H1 (cell line): ENCODE data around the gene PRMT5. TPM values are rescaled to one million over a fixed set of nuclear protein-coding genes. Genes with fewer than 3 reads are reported as not detected.

ENCODE experiments used
- CTCF ChIA-PET: fragments of 300-600 bp; sonication (Branson Sonifier 250); formaldehyde crosslinking; loops from one replicate; lab custom pipeline; 2021; ENCODE audit not compliant: partially characterized antibody; lab: Charles Lee
- POLR2A ChIA-PET: fragments of 300-600 bp; sonication (Branson Sonifier 250); formaldehyde crosslinking; loops from one replicate; lab custom pipeline; 2021; ENCODE audit warnings: inconsistent platforms; ENCODE audit not compliant: partially characterized antibody; lab: Charles Lee
- DNase-seq, 2 experiments: peaks; one replicate each; pipeline versions ENCODE4 v3.0.0 to v3.0.0-alpha.2; 2010 to 2022; ENCODE audit warnings: low spot score in 2 of 2, low read depth in 1 of 2, mixed read lengths in 1 of 2
- FAIRE-seq: peaks from 2 replicates; lab custom pipeline; 2011; peaks lifted over from hg19 to GRCh38; lab: Jason Lieb, UNC
- H2AFZ ChIP-seq: 2 replicates; pipeline ENCODE4 v1.8.1; 2012; ENCODE audit warnings: low read length, inconsistent platforms
- H2AK5ac ChIP-seq: 2 replicates; pipeline ENCODE4 v1.6.1; 2013; ENCODE audit warnings: low read depth, low read length
- H2BK120ac ChIP-seq: replicated peaks from 2 replicates; pipeline ENCODE3; 2013; ENCODE audit warnings: low read depth, low read length, inconsistent platforms
- H2BK12ac ChIP-seq: 2 replicates; pipeline ENCODE4 v1.6.1; 2013; ENCODE audit warnings: low read depth, low read length
- H2BK15ac ChIP-seq: 2 replicates; pipeline ENCODE4 v1.6.1; 2013; ENCODE audit warnings: low read length
- H2BK20ac ChIP-seq: 2 replicates; pipeline ENCODE4 v1.6.1; 2013; ENCODE audit warnings: low read length
- H2BK5ac ChIP-seq: 2 replicates; pipeline ENCODE4 v1.6.1; 2013; ENCODE audit warnings: low read depth, low read length
- H3K14ac ChIP-seq: 2 replicates; pipeline ENCODE4 v1.6.1; 2013; ENCODE audit warnings: inconsistent platforms; ENCODE audit not compliant: insufficient read length
- H3K18ac ChIP-seq: 2 replicates; pipeline ENCODE4 v1.6.1; 2013; ENCODE audit warnings: low read length; ENCODE audit errors: extremely low read depth
- H3K23ac ChIP-seq: 2 replicates; pipeline ENCODE4 v1.6.1; 2013; ENCODE audit warnings: inconsistent platforms; ENCODE audit not compliant: insufficient read length
- H3K23me2 ChIP-seq: 2 replicates; pipeline ENCODE4 v1.6.1; 2013; ENCODE audit warnings: low read depth, low read length
- H3K27ac ChIP-seq: 2 replicates; pipeline ENCODE4 v1.6.1; 2011; ENCODE audit warnings: low read depth, low read length, inconsistent platforms
- H3K27me3 ChIP-seq, 4 experiments: replicated peaks in 1 of 4; 1 replicate in 1 of 4; 2 replicates in 3 of 4; pipeline versions ENCODE4 v1.6.1 to v1.8.1; 2011 to 2013; ENCODE audit warnings: low read length in 3 of 4, mild to moderate bottlenecking in 3 of 4, inconsistent platforms in 2 of 4, mixed read lengths in 2 of 4, moderate library complexity in 1 of 4; ENCODE audit not compliant: control insufficient read depth in 3 of 4, insufficient read depth in 3 of 4; ENCODE audit errors: extremely low read depth in 1 of 4
- H3K36me3 ChIP-seq, 4 experiments: 2 replicates each; pipeline versions ENCODE4 v1.6.1 to v1.8.1; 2011 to 2013; ENCODE audit warnings: mild to moderate bottlenecking in 4 of 4, low read length in 3 of 4, moderate library complexity in 2 of 4, control low read depth in 1 of 4, inconsistent platforms in 1 of 4; ENCODE audit not compliant: insufficient read depth in 4 of 4, control insufficient read depth in 2 of 4
- H3K4ac ChIP-seq: replicated peaks from 2 replicates; pipeline ENCODE3; 2013; ENCODE audit warnings: low read length, low read depth, mixed read lengths, inconsistent platforms; ENCODE audit not compliant: insufficient read length
- H3K4me1 ChIP-seq, 4 experiments: replicated peaks in 1 of 4; 1 replicate in 1 of 4; 2 replicates in 3 of 4; pipeline versions ENCODE4 v1.6.1 to v1.8.1; 2011 to 2013; ENCODE audit warnings: low read length in 3 of 4, inconsistent platforms in 2 of 4, mixed read lengths in 1 of 4; ENCODE audit not compliant: insufficient read depth in 4 of 4, control insufficient read depth in 3 of 4
- H3K4me2 ChIP-seq, 2 experiments: 2 replicates each; pipeline versions ENCODE4 v1.6.1 to v1.8.1; 2011 to 2013; ENCODE audit warnings: low read depth in 2 of 2, low read length in 2 of 2, control low read depth in 1 of 2, inconsistent platforms in 1 of 2, mild to moderate bottlenecking in 1 of 2; ENCODE audit not compliant: insufficient read depth in 1 of 2
- H3K4me3 ChIP-seq, 4 experiments: fragments of 200-600, 300-600 bp in 1 of 4; sonication (generic), shearing (Covaris generic), sonication (Bioruptor Twin) in 1 of 4; 2 replicates each; pipeline versions ENCODE4 v1.5.1 to v1.8.1; 2011 to 2016; ENCODE audit warnings: low read length in 4 of 4, low read depth in 3 of 4, control low read depth in 2 of 4, inconsistent platforms in 2 of 4, mild to moderate bottlenecking in 2 of 4, mixed read lengths in 1 of 4, moderate library complexity in 1 of 4; ENCODE audit not compliant: insufficient read depth in 2 of 4; ENCODE audit errors: extremely low read depth in 1 of 4
- H3K56ac ChIP-seq: replicated peaks from 2 replicates; pipeline ENCODE3; 2013; ENCODE audit warnings: low read depth, mild to moderate bottlenecking, mixed read lengths, low read length, inconsistent platforms; ENCODE audit not compliant: insufficient read length
- H3K79me1 ChIP-seq: 2 replicates; pipeline ENCODE4 v1.6.1; 2013; ENCODE audit warnings: low read depth, low read length, control low read depth
- H3K79me2 ChIP-seq, 2 experiments: 2 replicates each; pipeline versions ENCODE4 v1.6.1 to v1.8.1; 2012 to 2013; ENCODE audit warnings: low read length in 2 of 2, mild to moderate bottlenecking in 2 of 2, inconsistent platforms in 1 of 2; ENCODE audit not compliant: insufficient read depth in 2 of 2, control insufficient read depth in 1 of 2
- H3K9ac ChIP-seq, 4 experiments: replicated peaks in 1 of 4; 1 replicate in 1 of 4; 2 replicates in 3 of 4; pipeline versions ENCODE4 v1.6.1 to v1.8.1; 2011 to 2013; ENCODE audit warnings: low read depth in 3 of 4, low read length in 3 of 4, control low read depth in 2 of 4, mild to moderate bottlenecking in 2 of 4, moderate library complexity in 2 of 4, inconsistent platforms in 1 of 4; ENCODE audit errors: extremely low read depth in 1 of 4
- H3K9me3 ChIP-seq, 2 experiments: 2 replicates each; pipeline versions ENCODE4 v1.6.1 to v1.8.1; 2012 to 2013; ENCODE audit warnings: mild to moderate bottlenecking in 2 of 2, moderate library complexity in 2 of 2, control low read depth in 1 of 2, inconsistent platforms in 1 of 2, low read depth in 1 of 2, low read length in 1 of 2, mixed read lengths in 1 of 2; ENCODE audit not compliant: insufficient read depth in 2 of 2
- H4K20me1 ChIP-seq, 2 experiments: replicated peaks in 1 of 2; 2 replicates each; pipeline versions ENCODE3 to v1.8.1; 2011 to 2013; ENCODE audit warnings: inconsistent platforms in 2 of 2, low read length in 2 of 2, mild to moderate bottlenecking in 1 of 2; ENCODE audit not compliant: insufficient read depth in 2 of 2, control insufficient read depth in 1 of 2
- H4K5ac ChIP-seq: 2 replicates; pipeline ENCODE4 v1.6.1; 2013; ENCODE audit warnings: low read length, low read depth, mixed read lengths, inconsistent platforms; ENCODE audit not compliant: insufficient read length
- H4K8ac ChIP-seq: 2 replicates; pipeline ENCODE4 v1.8.0; 2013; ENCODE audit warnings: mild to moderate bottlenecking, moderate library complexity, low read length, inconsistent platforms; ENCODE audit not compliant: insufficient read depth; ENCODE audit errors: extremely low read depth
- H4K91ac ChIP-seq: replicated peaks from 2 replicates; pipeline ENCODE3; 2013; ENCODE audit warnings: low read length, mixed read lengths, inconsistent platforms; ENCODE audit not compliant: insufficient read length
- EP300 ChIP-seq, 2 experiments: IDR thresholded peaks; 1 replicate in 1 of 2; 2 replicates in 1 of 2; pipeline ENCODE4 v1.6.1; 2011 to 2012; ENCODE audit warnings: low read depth in 2 of 2, low read length in 2 of 2, mild to moderate bottlenecking in 2 of 2, borderline replicate concordance in 1 of 2, inconsistent platforms in 1 of 2, moderate library complexity in 1 of 2
- NANOG ChIP-seq: IDR thresholded peaks from 2 replicates; pipeline ENCODE4 v1.6.1; 2011; ENCODE audit warnings: low read length, low read depth, mild to moderate bottlenecking, inconsistent platforms; ENCODE audit not compliant: insufficient read depth, poor library complexity, severe bottlenecking
- ZNF274 ChIP-seq: IDR thresholded peaks from 2 replicates; pipeline ENCODE4 v1.7.0; 2012; ENCODE audit warnings: low read length, borderline replicate concordance; ENCODE audit errors: extremely low read depth
- WGBS, 2 experiments: shearing (Covaris generic) in 1 of 2; methylation state at CpG; one replicate each; pipeline versions ENCODE4 v1.1.6 to v1.1.7; 2013 to 2015; ENCODE audit warnings: low lambda C conversion rate in 2 of 2, mixed read lengths in 2 of 2, inconsistent platforms in 1 of 2, low coverage in 1 of 2, missing lambda C conversion rate in 1 of 2; ENCODE audit not compliant: insufficient replicate concordance in 2 of 2, insufficient coverage in 1 of 2, insufficient read length in 1 of 2; ENCODE audit errors: extremely low coverage in 1 of 2, missing lambda C conversion rate in 1 of 2; 5-methylcytosine and 5-hydroxymethylcytosine counted together
- polyA plus RNA-seq, 7 experiments: library from polyadenylated mRNA; depleted of rRNA in 3 of 7; stranded (reverse) in 5 of 7; unstranded in 2 of 7; fragments of >200 nt in 5 of 7; fragments of 200-250 nt in 2 of 7; gene quantifications; 1 replicate in 5 of 7; 2 replicates in 1 of 7; 4 replicates in 1 of 7; pipeline versions ENCODE4 v1.2.1 to v1.2.3, GENCODE V29; 2011 to 2013; ENCODE audit warnings: missing spikeins in 2 of 7, mixed read lengths in 2 of 7
- total RNA-seq: library from RNA; stranded (reverse); fragmentation: NEBNext Ultra II Directional; extraction: Animal tissue kit (Norgen Biotek cat#: 25700); gene quantifications from 2 replicates; pipeline ENCODE4 v1.2.1, GENCODE V29; 2021
- TF ChIP-seq, protein P1 (sequence below): IDR thresholded peaks from 2 replicates; pipeline ENCODE4 v1.6.1; 2012; ENCODE audit warnings: inconsistent platforms
- TF ChIP-seq, protein P2 (sequence below), 3 experiments: IDR thresholded peaks; 1 replicate in 2 of 3; 2 replicates in 1 of 3; pipeline versions ENCODE4 v1.5.1 to v1.6.1; 2011; ENCODE audit warnings: low read length in 3 of 3, mild to moderate bottlenecking in 3 of 3, inconsistent platforms in 2 of 3, low read depth in 1 of 3, moderate library complexity in 1 of 3; ENCODE audit not compliant: insufficient read depth in 1 of 3; ENCODE audit errors: control extremely low read depth in 1 of 3

PRMT5 gene
- total and polyA plus RNA-seq, 2 of the 8 experiments (the other 6 are each of a cell fraction or from before 2014, with no cell fraction given): 171 to 402 TPM

DNA sequence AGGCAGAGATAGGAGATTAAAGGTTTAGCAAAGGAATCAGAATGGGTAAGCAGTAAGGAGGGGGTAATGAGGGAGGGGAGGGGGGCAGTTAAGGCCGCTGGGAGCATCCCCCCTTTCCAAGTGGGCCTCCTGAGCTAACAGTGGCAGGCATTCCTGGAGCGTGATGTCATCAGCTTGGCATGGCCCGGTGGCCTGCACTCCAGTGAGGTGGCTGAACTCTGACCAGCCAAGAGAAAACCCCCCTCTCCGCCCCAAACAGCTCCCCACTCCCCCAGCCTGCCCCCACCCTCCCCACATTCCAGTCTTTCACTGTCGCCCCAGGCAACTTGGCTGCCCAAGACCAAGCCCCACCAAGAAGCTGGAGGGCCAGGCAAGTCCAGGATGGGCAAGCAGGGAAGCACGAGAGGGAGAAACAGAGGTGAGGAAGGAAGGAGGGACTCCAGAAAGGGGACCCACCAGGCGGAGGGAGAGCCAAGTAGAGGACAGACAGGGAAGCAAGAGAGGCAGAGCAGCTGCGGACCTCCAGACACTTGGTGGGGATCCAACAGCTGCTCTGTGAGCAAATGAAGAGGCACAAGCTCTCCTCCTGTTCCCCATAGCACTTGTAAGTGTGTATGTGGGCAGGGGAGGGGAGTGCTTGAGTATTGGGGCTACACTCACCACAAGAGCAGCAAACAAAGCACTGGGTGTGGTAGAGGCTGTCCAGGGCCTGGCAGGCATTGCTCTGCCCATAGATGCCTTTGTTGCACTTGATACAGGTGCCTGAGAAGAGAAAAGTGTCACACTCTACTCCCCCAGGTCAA is 48.7 kb upstream of the PRMT5 start:
- Histone ChIP-seq H3K79me1 (no peaks in the 10 kb centered on the region; the same call in 1 of the 2 replicates), H3K27ac (peak overlapping the region; percentile 87), H3K4ac (peak overlapping the region; percentile 40), H4K5ac (peak overlapping the region; percentile 16), H2BK120ac (peak overlapping the region; percentile 58), H2AFZ (no peak overlapping the region), H2BK20ac (peak overlapping the region; percentile 88), H3K79me2 (peaks cover 0 to 54% of the 10 kb centered on the region in 2 experiments; a peak in 2 of 4 replicates), H3K14ac (no peak overlapping the region), H2AK5ac (peak overlapping the region; percentile 98), H3K56ac (no peak overlapping the region), H4K20me1 (peaks cover 0 to 2% of the 10 kb centered on the region in 2 experiments), H2BK5ac (peak overlapping the region; percentile 95), H2BK15ac (peak overlapping the region; percentile 20; the same call in 1 of the 2 replicates), H3K4me2 (peak overlapping the region; percentile 79 to 81), H3K23me2 (peaks cover 12% of the 10 kb centered on the region), H4K91ac (peak overlapping the region; percentile 85), H3K9ac (peak overlapping the region in 3 of 4 experiments; percentile 24 to 60 (median 27); a peak in 6 of 7 replicates), H3K18ac (peak overlapping the region; percentile 89), H3K36me3 (peaks cover 11 to 58% (median 28%) of the 10 kb centered on the region in 4 experiments), H2BK12ac (peak overlapping the region; percentile 99), H3K9me3 (no peaks in the 10 kb centered on the region), H3K4me1 (peaks cover 28 to 34% (median 31%) of the 10 kb centered on the region in 4 experiments), H3K27me3 (peaks cover 0 to 9% (median 4%) of the 10 kb centered on the region in 4 experiments; a peak in 2 of 7 replicates), H4K8ac (0 out of 2 replicates have a peak overlapping the region, but pooled peaks have one; percentile 40), H3K4me3 (peak overlapping the region in 2 of 4 experiments; percentile 22 to 94; a peak in 5 of 8 replicates), H3K23ac (no peak overlapping the region)
- POLR2A ChIA-PET: interaction anchor here (0.8 to 13.2 kb wide), 23 partner anchors 9 to 155 kb away, joined by 3 to 133 read pairs (median 6); partner anchors contain the start of genes ACIN1, C14orf119, CDH24 and HAUS4
- 20% methylated on average over 4 of the region's 8 CpGs; no CpG with 5 or more reads in 1 of the 2 experiments for WGBS, 2 experiments
- peak; percentile 77 to 88 for DNase-seq
- CTCF ChIA-PET: interaction anchor here (0.6 to 7.7 kb wide), 22 partner anchors 8 to 407 kb away, joined by 3 to 175 read pairs (median 4); partner anchors contain the start of genes AJUBA, HAUS4 and RBM23
- no peak for FAIRE-seq
- TF ChIP-seq EP300 (IDR thresholded peaks at IDR 0.05; ENCODE audit: borderline replicate concordance in 1 of 2, low read depth in 2 of 2, low read length in 2 of 2): peak in 1 of 2 experiments; percentile 69; a peak in 1 of 3 replicates
- TF ChIP-seq, protein P1, sequence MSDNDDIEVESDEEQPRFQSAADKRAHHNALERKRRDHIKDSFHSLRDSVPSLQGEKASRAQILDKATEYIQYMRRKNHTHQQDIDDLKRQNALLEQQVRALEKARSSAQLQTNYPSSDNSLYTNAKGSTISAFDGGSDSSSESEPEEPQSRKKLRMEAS: peak; percentile 53
- no peak for TF ChIP-seq ZNF274
- TF ChIP-seq, protein P2, sequence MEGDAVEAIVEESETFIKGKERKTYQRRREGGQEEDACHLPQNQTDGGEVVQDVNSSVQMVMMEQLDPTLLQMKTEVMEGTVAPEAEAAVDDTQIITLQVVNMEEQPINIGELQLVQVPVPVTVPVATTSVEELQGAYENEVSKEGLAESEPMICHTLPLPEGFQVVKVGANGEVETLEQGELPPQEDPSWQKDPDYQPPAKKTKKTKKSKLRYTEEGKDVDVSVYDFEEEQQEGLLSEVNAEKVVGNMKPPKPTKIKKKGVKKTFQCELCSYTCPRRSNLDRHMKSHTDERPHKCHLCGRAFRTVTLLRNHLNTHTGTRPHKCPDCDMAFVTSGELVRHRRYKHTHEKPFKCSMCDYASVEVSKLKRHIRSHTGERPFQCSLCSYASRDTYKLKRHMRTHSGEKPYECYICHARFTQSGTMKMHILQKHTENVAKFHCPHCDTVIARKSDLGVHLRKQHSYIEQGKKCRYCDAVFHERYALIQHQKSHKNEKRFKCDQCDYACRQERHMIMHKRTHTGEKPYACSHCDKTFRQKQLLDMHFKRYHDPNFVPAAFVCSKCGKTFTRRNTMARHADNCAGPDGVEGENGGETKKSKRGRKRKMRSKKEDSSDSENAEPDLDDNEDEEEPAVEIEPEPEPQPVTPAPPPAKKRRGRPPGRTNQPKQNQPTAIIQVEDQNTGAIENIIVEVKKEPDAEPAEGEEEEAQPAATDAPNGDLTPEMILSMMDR (IDR thresholded peaks at IDR 0.05; ENCODE audit: control extremely low read depth in 1 of 3, insufficient read depth in 1 of 3, low read depth in 1 of 3, low read length in 3 of 3): no peak
- no peak for TF ChIP-seq NANOG
